Liver (tissue), 3 donors: ENCODE measurements around the gene CRIP1.

Experiments
- EGR1 ChIP-seq, 2 donors: IDR thresholded peaks; 2 replicates each; pipeline ENCODE4 v1.6.1; 2016 to 2018; ENCODE audit warnings: antibody characterized with exemption in 2 of 2, low read depth in 2 of 2
- FOXA1 ChIP-seq: IDR thresholded peaks from 2 replicates; pipeline ENCODE4 v1.6.1; 2016; ENCODE audit warnings: antibody characterized with exemption
- JUND ChIP-seq, 2 donors: IDR thresholded peaks; 2 replicates each; pipeline ENCODE4 v1.6.1; 2016; ENCODE audit warnings: antibody characterized with exemption in 2 of 2
- MAX ChIP-seq: IDR thresholded peaks from 2 replicates; pipeline ENCODE4 v1.6.1; 2016; ENCODE audit warnings: antibody characterized with exemption
- RXRA ChIP-seq, 2 donors: IDR thresholded peaks; 2 replicates each; pipeline ENCODE4 v1.6.1; 2017 to 2018; ENCODE audit warnings: antibody characterized with exemption in 2 of 2, mild to moderate bottlenecking in 1 of 2
- SP1 ChIP-seq: IDR thresholded peaks from 2 replicates; pipeline ENCODE4 v1.6.1; 2018; ENCODE audit warnings: antibody characterized with exemption, mild to moderate bottlenecking
- ZBTB33 ChIP-seq: IDR thresholded peaks from 2 replicates; pipeline ENCODE4 v1.6.1; 2016; ENCODE audit warnings: antibody characterized with exemption
- TF ChIP-seq, protein P1 (sequence below): fragments of 150-350 bp; IDR thresholded peaks from 2 replicates; pipeline ENCODE4 v1.5.1; 2017; ENCODE audit warnings: improper control_type of control experiment, low read depth, low read length; ENCODE audit not compliant: missing input control
- TF ChIP-seq, protein P2 (sequence below): IDR thresholded peaks from 2 replicates; pipeline ENCODE4 v1.6.1; 2016; ENCODE audit warnings: antibody characterized with exemption, mild to moderate bottlenecking
- donor health status: healthy.
- donor health status: healthy.

GRCh38 chr14:105491366-105491973 lies 4.8 kb downstream of the CRIP1 start:
- TF ChIP-seq FOXA1 (no peak), SP1 (no peak), JUND (IDR thresholded peaks at IDR 0.05) (no peak), ZBTB33 (no peak), EGR1 (IDR thresholded peaks at IDR 0.05; ENCODE audit: low read depth in 2 of 2) (no peak), MAX (no peak), RXRA (IDR thresholded peaks at IDR 0.05) (no peak)
- TF ChIP-seq, protein P1, sequence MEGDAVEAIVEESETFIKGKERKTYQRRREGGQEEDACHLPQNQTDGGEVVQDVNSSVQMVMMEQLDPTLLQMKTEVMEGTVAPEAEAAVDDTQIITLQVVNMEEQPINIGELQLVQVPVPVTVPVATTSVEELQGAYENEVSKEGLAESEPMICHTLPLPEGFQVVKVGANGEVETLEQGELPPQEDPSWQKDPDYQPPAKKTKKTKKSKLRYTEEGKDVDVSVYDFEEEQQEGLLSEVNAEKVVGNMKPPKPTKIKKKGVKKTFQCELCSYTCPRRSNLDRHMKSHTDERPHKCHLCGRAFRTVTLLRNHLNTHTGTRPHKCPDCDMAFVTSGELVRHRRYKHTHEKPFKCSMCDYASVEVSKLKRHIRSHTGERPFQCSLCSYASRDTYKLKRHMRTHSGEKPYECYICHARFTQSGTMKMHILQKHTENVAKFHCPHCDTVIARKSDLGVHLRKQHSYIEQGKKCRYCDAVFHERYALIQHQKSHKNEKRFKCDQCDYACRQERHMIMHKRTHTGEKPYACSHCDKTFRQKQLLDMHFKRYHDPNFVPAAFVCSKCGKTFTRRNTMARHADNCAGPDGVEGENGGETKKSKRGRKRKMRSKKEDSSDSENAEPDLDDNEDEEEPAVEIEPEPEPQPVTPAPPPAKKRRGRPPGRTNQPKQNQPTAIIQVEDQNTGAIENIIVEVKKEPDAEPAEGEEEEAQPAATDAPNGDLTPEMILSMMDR, result no peak
- TF ChIP-seq, protein P2, sequence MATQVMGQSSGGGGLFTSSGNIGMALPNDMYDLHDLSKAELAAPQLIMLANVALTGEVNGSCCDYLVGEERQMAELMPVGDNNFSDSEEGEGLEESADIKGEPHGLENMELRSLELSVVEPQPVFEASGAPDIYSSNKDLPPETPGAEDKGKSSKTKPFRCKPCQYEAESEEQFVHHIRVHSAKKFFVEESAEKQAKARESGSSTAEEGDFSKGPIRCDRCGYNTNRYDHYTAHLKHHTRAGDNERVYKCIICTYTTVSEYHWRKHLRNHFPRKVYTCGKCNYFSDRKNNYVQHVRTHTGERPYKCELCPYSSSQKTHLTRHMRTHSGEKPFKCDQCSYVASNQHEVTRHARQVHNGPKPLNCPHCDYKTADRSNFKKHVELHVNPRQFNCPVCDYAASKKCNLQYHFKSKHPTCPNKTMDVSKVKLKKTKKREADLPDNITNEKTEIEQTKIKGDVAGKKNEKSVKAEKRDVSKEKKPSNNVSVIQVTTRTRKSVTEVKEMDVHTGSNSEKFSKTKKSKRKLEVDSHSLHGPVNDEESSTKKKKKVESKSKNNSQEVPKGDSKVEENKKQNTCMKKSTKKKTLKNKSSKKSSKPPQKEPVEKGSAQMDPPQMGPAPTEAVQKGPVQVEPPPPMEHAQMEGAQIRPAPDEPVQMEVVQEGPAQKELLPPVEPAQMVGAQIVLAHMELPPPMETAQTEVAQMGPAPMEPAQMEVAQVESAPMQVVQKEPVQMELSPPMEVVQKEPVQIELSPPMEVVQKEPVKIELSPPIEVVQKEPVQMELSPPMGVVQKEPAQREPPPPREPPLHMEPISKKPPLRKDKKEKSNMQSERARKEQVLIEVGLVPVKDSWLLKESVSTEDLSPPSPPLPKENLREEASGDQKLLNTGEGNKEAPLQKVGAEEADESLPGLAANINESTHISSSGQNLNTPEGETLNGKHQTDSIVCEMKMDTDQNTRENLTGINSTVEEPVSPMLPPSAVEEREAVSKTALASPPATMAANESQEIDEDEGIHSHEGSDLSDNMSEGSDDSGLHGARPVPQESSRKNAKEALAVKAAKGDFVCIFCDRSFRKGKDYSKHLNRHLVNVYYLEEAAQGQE, result no peak
